ENCODE measurements around the gene NR6A1.
A peak's percentile ranks its signal among the peaks of the same experiment; 100 is the strongest.

Gene NR6A1

DNA sequence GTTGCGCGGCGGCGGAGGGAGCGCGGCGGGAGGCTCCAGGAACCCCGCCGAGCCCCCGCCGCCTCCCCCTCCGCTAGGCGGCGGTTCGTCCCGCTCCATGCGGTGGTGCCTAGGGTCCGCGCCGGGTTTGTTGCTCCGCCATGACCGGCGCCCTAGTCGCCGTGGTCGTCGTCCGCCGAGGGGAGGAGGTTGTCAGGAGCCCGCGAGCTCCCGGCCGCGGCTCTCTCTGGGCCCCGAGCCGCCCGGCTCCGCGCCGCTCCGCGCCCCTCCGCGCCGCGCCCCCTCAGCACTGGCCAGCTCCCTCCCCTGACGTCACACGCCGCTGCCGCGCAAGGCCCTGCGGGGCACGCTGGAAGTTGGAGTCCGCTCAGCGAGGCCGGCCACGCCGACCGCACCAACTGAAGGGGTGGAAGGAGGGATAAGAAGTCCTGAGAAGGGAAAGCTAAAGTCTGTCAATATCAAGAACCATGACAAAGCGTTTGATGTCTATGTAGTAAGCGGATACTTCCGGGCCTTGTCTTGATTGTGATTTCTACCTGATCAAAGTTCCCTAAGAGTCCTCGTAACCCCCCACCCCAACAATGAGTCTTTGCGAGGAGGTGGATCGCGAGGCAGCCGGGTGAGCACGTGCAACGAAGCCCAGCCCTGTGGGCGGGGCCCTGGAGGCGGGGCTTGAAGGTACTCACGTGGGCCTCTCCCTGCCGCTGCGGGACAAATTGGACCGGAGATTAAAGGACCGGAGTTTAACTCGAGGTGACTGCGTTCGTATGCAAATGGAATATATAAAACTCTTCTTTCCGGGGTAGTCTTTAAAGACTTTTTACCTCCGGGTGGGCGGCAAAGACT, at the start of gene NR6A1:
TSS of gene NR6A1 (minus strand) at position 291 of the 846 bp plus-strand sequence.
- DNase-seq, result peak; percentile 95 to 97
- peak within 1 kb of the TSS; percentile 23 to 42 for H3K27ac ChIP-seq
- intact Hi-C loops (cut with DNase I; ENCODE audit: low total_unique reads), result loop anchor here (5.0 kb wide), 2 partner anchors 354 to 601 kb away; partner anchors contain the start of gene PSMB7

DNA sequence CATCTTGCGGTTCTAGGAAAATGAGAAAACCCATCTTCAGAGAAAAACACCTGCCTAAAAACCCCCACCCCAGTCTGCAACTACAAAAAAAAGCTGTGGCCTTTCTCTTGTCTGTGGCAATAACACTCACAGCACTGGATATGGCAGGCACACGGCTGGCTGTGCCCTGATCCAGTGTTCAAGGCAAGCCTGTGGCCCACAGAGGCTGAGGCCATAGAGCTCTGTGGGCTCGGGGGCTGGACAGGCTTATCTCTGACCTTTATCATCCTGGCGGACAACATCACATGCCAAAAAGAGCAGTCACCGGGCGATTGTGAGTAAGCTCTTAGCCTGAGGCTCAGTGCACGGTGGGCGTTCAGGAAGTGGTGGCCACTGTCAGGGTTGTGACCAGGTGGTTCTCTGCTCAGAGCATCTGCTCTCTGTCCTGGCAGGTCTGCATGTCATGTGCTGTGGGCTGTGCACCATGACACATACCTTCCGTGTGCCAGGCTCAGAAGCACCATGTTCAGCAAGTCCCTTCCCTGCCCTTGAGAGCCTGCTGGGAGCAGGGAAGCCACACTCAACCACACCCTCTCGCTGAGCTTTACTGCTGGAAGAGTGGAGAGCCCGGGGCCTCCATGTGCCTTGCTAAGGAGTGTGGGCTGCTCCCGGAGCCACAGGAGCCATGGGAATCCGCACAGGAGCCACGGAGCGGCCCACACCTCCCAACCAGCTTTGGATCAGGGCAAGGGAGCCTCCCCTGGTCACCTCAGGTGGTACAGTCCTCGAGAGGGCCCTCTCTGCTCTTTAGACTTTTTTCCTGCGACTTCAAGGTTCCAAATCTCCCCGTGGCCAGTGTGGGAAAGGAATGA, 47.5 kb upstream of the NR6A1 start:
- DNase-seq, result no peak
- H3K4me3 ChIP-seq, result no peak overlapping the region
- no peaks in the 10 kb centered on the region for H3K36me3 ChIP-seq
- TF ChIP-seq, protein P1, sequence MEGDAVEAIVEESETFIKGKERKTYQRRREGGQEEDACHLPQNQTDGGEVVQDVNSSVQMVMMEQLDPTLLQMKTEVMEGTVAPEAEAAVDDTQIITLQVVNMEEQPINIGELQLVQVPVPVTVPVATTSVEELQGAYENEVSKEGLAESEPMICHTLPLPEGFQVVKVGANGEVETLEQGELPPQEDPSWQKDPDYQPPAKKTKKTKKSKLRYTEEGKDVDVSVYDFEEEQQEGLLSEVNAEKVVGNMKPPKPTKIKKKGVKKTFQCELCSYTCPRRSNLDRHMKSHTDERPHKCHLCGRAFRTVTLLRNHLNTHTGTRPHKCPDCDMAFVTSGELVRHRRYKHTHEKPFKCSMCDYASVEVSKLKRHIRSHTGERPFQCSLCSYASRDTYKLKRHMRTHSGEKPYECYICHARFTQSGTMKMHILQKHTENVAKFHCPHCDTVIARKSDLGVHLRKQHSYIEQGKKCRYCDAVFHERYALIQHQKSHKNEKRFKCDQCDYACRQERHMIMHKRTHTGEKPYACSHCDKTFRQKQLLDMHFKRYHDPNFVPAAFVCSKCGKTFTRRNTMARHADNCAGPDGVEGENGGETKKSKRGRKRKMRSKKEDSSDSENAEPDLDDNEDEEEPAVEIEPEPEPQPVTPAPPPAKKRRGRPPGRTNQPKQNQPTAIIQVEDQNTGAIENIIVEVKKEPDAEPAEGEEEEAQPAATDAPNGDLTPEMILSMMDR (IDR thresholded peaks at IDR 0.05), result no peak
- peaks cover 0 to 6% (median 0%) of the 10 kb centered on the region in 4 donors for H3K4me1 ChIP-seq
- H3K27ac ChIP-seq, result no peak overlapping the region
- H3K9me3 ChIP-seq, result no peaks in the 10 kb centered on the region
- peaks cover 0 to 2% of the 10 kb centered on the region in 2 donors for H3K27me3 ChIP-seq
- intact Hi-C loops (cut with DNase I; ENCODE audit: low total_unique reads), result no loop called here

More for the DNA sequence above, at the start of gene NR6A1:
- Histone ChIP-seq H3K36me3 (no peaks in the 10 kb centered on the region), H3K4me3 (peak within 1 kb of the TSS; percentile 90 to 92), H3K9me3 (no peaks in the 10 kb centered on the region), H3K4me1 (peaks cover 0 to 30% (median 21%) of the 10 kb centered on the region in 4 donors), H3K27me3 (peaks cover 0 to 56% of the 10 kb centered on the region in 2 donors)
- TF ChIP-seq, protein P1 (IDR thresholded peaks at IDR 0.05), result peak in 1 of 2 experiments; percentile 20

DNA sequence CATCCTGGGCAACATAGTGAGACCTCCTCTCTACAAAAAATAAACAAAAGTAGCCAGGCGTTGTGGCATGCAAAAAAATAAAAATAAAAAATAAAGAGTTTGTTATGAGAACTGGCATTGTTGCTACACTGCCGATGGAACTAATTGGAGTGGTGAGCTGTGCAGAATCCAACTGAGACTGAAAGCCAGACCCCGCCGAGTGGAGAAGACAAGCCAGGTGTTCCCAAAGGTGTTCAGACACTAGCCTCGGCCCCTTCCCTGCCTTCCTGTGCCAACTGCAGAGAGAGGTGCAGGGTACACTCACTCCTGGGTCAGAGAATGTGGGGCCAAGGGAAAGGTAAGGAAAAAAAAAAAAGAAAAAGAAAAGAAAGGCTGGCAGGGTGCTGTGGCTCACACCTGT, 44.5 kb upstream of the NR6A1 start:
- DNase-seq, result no peak
- TF ChIP-seq, protein P1 (IDR thresholded peaks at IDR 0.05), result no peak
- Histone ChIP-seq H3K36me3 (no peaks in the 10 kb centered on the region), H3K4me1 (peaks cover 0 to 25% (median 5%) of the 10 kb centered on the region in 4 donors), H3K4me3 (no peak overlapping the region), H3K27ac (no peak overlapping the region), H3K9me3 (no peaks in the 10 kb centered on the region), H3K27me3 (peaks cover 0 to 2% of the 10 kb centered on the region in 2 donors)
- intact Hi-C loops (cut with DNase I; ENCODE audit: low total_unique reads), result no loop called here

DNA sequence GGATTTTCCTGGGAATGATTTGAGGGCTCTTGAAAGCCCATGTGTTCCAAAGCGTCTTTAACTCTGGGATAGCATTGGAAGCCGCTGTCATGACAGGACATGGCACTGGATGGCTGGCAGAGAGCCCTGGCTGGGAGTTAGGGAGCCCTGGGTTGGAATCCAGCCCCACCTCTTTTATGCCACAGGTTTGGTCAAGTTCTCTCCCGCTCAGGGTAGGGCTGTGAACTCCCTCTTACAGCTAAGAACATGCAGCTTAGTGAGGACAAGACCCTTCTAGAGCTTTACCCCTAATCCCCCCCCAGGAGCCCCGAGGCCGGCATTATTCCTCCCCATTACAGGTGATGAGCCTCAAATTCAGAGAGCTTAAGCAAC, 43.0 kb upstream of the NR6A1 start:
- no peak for DNase-seq
- H3K27me3 ChIP-seq, result peaks cover 0 to 2% of the 10 kb centered on the region in 2 donors
- peaks cover 0 to 26% (median 6%) of the 10 kb centered on the region in 4 donors for H3K4me1 ChIP-seq
- H3K4me3 ChIP-seq, result no peak overlapping the region
- H3K36me3 ChIP-seq, result no peaks in the 10 kb centered on the region
- no peaks in the 10 kb centered on the region for H3K9me3 ChIP-seq
- H3K27ac ChIP-seq, result no peak overlapping the region
- TF ChIP-seq, protein P1 (IDR thresholded peaks at IDR 0.05), result no peak
- intact Hi-C loops (cut with DNase I; ENCODE audit: low total_unique reads), result no loop called here

DNA sequence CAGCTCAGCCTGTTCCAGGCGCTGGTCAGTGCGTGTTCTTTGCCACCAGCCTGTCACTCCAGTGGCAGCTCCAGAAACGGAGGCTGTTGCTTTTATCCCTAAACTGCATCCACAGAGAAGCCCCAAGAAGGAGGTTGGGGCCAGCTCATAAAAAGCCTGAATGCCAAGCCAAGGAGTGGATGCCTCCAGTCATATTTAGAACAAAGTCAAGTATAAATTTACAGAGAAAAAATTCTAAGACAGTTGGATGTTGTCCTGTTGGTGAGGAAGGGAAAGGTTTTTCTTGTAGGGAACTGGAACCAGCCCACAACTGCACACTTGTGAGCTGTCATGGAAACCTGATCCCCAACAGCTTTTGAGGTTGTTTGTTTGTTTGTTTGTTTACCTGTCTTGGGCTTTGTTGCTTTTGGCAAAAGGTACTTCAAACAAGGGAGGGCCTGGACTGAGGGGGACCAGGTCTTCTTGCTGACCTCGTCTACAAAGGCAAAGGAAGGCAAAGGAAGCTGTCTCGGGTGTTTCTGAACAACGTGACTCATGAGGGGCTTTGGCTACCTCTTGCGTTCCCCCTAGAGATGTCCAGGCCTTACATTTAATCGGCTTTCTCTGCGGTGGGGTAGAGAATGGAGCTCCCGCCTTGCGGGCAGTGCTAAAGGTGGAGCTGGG, 42.5 kb upstream of the NR6A1 start:
- Histone ChIP-seq H3K9me3 (no peaks in the 10 kb centered on the region), H3K36me3 (no peaks in the 10 kb centered on the region), H3K4me3 (no peak overlapping the region), H3K4me1 (peaks cover 0 to 23% (median 6%) of the 10 kb centered on the region in 4 donors), H3K27me3 (peaks cover 0 to 2% of the 10 kb centered on the region in 2 donors), H3K27ac (no peak overlapping the region)
- TF ChIP-seq, protein P1 (IDR thresholded peaks at IDR 0.05), result no peak
- intact Hi-C loops (cut with DNase I; ENCODE audit: low total_unique reads), result no loop called here
- no peak for DNase-seq

Data from tibial artery (tissue), 4 donors.